CD4-positive, alpha-beta T cell treated with Interleukin-1 beta for 1 hour (primary cell): Measurements from ENCODE around the gene PHF21B.
"Not testable (repeated sequence)": the region's sequence is repeated elsewhere in the genome, so short reads cannot be mapped to it uniquely, and the experiment has no call there.

Experiments used
- DNase-seq, 2 donors: peaks; one replicate each; pipeline ENCODE4 v3.0.0-alpha.2; 2020 to 2022

The PHF21B gene

DNA sequence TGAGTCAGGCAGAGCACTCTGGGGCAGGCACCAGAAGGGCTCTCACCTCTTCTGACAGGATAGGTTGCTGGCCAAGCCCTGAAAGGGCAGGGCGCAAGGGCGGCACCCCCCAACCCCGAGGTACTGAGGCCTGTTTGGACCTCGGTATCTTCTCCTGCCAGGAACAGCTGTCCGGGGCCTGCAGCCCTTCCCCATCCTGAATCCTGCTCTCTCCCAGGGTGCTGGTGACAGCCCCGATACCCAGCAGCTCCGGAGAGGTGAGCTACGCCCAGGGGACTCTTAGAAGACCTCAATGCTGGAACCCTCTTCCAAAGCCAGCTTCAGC lies 79.1 kb downstream of the PHF21B start:
- DNase-seq, result no peak

DNA sequence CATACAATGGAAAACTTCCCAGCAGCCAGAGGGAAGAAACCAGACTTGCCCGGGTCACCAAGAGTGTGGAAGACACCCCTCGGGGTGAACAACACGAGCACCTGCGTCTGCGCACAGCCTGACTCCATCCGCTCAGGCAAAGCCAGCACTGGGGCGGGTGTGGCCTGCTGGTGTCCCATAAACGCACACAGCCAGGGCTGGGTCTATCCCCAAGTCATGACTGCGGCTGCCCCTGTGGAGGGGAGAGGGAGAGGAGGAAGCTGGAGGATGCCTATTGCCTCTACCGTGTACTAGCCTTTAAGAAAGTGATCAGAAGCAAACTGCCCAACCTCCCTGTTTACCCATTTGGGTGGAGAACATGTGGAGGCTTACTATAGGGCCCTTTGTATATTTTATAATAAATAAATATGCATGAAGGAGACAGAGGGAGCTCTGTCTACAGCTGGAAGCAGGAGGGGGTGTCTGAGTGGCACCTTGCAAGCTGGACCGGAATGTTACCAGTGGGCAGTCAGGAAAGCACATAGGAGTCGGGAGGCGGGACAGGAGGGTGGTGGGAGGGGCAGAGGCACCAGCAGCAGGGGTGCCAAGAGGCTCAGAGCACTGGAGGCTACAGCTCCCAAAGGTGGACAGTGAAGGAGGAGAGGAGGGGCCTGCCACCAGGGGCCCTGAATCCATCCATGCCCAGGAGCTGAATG lies 79.6 kb downstream of the PHF21B start:
- no peak for DNase-seq

DNA sequence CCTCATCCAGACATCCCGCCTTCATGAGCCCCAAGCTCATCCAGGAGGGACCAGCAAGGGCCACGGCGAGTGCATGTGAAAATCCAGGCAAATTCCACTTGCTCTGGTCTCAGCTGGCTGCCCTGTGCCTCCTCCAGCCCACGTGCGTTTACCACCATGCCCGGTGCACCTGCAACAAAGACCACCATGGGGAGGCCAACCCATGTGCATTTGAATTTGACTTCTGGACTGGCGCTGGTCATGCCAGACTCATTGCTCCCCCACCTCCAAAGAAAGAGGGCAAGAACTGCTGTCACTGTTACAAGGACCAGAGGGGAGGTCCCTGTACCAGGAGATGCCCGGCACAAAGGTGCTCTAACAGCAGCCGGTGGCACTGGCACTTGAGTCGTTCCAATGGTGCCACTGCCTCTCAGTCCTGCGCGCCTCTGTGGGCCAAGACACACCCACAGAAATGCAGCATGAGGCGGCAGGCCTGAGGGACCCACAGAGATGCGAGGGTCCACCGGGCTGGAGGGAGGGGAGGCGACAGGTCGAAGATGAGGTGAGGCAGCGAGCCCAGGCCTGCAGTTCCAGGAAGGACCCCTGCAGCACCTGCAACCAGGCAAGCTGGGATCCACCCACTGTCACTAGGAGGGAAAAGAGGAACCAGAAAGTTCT lies 80.3 kb downstream of the PHF21B start:
- no peak for DNase-seq

DNA sequence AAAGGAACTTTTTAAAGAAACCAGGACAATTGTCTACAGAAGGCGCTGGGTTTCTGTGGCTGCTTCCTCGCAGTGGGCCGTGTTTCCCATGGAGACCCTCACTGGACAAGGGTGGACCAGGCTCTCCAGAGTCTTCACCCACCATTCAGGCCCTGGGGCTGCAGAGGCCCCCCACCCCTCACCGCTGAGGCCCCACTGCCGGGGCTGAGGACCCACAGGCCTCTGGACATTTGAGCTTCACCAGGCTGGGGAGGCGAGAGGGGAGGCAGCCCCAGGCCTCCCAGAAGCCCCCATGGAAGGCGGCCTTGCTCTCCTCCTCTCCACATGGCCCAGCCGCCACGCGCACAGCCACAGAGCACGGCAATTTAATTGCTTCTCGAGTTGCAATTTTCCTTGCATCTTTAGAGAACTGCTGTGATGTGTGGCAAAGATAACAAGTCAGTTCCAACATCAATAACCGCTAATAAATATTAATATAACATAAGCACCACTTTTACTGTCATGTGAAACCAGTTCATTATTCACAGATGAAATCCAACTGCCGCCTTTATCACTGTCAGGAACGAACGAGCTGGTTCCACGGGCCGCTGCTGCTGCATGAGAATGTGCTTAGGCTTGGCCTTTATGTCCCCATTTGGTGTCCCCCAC lies 81.0 kb downstream of the PHF21B start:
- DNase-seq, result no peak

DNA sequence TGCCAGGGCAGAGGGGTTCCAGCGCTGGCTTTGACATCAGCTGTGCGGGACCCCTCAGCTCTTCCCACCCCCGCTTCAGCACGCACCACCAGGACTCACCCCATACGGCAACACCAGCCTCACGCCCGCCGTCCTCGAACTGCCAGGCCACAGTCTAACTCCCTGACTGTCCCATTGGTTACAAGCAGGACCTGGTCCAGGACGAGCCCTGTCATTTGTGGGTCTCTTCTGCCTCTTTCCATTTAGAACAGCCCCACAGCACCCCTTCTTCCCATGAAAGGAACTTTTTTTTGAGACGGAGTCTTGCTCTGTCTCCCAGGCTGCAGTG lies 81.7 kb downstream of the PHF21B start:
- DNase-seq, result no peak

DNA sequence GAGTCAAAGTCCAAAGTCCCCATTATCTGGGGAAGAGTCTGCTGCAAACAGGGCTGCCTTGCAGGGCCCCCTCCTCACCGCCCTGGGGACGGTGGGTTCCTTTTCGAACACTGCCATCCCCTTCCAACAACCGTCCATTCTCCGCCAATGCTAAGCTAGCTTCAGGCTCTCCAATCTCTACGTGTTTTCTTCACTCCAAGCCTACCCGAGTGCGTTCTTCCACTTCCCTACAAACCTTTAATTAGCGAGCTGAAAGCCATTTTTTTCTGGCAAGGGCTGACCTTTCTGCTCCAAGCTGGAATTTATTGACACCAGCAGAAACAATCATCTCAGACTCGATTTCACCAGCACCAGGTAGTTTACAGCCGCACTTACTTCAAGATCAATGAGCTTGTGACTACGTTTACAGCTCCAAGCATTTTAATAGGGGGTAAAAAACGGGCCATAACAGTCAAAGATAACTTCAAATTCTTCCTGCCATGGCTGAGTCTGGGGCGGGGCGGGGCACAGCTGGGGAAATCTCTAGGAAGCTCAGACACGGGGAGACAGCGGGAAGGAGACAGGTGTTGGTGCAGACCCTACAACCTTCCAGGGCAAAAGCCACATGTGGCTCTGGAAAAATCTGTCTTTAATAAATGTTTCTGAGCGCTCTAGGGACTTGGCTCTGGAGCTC lies 82.2 kb downstream of the PHF21B start:
- no peak for DNase-seq

DNA sequence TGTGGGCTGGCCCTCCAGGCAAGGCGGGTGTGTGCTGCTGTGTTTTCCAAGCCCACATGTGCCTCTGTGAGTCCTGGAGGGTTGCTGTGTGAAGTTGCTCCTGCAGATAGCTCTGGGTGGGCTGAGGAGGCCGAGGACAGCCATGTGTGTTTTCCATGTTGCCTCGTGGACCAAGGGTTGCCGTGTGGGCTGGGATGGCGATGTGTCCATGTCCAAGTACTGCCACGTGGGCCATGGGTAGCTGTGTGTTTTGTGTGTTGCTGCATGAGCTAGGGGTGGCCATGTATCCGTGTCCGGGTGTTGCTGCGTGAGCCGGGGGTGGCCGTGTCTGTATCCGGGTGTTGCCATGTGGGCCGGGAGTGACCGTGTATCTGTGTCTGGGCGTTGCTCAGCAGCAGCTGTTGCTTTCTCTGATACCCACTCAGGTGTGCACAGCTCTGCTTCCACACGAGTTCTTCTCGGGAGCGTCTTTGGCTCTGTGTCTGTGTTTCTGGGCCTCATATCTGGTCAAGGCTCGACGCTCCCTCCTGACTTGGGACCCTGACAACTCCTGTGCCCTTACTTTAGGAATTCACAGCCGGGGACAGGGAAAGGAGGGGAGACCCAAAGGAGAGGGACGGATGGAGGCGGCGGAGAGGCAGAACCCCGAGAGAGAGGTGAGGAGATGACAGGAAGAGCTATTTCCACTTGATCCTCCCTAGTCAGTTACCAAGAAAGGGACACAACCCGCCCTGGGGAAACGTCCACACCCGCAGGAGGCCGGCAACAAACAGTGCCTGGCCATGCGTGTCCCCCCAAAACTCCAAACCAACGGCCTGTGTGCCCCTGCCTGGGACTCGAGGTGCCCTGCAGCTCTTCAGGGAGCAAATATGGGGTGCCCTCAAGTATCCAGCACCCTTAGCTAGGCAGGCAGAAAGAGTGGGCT lies 83.1 kb downstream of the PHF21B start:
- DNase-seq, result no peak

DNA sequence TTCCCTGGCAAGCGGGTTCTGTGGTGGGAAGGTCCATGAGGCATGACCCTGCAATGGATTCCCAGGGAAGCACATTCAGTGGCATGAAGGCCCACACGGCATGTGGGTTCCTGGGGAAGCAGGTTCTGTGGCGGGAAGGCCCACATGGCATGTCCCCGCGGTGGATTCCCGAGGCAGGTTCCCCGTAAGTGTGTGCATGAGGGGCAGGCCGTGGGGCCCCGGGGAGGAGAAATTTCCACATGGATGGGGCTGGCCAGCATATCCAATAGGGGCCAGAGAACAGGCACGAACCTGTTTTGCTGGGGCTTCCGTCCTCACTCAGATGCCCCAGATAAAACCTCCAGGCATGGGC lies 83.7 kb downstream of the PHF21B start:
- no peak for DNase-seq

DNA sequence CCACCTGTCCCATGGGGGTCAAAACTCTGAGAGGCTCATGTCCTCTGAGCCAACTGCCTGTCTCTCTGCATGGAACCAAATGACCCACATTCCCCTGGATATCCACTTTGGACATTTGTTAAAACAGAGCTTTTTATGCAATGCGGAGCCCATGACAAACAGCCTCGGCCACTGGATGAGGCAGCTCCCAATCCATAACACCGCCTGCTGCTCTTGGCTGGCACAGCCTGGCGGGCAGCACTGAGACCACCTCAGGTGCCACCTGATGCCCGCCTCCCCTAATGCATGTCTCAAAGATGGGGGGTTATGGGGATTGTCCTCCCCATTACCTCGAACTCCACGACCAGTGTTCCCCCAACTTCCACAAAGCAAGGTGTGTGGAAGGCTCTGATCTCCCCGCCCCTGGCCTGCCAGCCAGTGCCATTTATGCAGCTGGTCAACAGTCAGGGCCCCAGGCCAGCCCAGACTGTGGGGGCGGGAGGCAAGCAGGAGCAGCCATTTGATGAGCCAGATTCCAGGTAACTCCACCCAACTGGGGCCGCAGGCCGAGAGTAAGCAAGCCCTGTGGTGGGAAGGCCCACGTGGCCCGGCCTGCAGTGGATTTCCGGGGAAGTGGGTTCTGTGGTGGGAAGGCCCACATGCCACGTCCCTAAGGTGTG lies 84.2 kb downstream of the PHF21B start:
- DNase-seq, result no peak

DNA sequence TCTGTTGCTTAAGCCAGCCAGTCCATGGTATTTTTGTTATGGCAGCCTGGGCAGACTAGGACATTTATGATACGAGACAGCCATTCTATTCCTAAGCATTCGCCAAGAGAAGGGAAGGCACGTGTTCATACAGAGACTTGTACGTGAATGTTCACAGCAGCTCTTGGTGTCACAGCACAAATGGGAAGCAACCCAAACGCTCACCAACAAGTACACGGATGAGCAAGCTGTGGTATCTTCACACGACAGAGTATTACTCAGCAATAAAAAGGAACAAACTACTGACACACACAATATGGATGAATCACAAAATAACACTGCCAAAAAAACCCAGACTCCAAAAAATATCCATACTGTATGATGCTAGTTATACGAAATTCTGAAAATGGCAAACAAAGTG lies 85.1 kb downstream of the PHF21B start:
- DNase-seq, result no peak

DNA sequence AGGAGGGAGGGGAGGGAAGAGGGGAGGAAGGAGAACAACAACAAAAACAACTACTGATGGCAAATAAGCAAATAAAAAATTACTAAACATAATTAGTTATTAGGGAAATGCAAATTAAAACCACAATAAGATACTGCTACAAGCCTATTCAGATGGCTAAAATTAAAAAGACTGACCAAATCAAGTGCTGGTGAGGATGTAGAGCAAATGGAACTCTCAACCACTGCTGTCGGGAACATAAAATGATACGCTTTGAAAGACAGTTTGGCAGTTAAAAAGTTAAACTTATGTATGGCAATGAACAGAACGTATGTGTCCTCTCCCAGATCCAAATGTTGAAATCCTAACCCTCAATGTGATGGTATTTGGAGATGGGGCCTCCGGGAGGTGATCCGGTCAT lies 85.7 kb downstream of the PHF21B start:
- DNase-seq, result no peak

DNA sequence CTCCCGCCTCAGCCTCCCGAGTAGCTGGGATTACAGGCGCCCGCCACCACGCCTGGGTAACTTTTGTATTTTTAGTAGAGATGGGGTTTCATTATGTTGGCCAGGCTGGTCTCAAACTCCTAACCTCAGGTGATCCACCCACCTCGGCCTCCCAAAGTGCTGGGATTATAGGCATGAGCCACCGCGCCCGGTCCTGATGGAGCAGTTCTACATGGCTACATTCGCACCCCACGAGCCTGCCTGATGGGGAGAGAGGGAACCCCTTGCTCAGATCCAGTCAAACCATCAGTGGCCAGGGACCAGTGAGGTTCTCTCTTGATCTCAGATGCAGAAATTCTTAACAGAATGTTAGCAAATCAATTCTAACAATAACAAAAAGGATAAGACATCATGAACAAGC lies 88.0 kb downstream of the PHF21B start:
- not testable (repeated sequence) for DNase-seq

DNA sequence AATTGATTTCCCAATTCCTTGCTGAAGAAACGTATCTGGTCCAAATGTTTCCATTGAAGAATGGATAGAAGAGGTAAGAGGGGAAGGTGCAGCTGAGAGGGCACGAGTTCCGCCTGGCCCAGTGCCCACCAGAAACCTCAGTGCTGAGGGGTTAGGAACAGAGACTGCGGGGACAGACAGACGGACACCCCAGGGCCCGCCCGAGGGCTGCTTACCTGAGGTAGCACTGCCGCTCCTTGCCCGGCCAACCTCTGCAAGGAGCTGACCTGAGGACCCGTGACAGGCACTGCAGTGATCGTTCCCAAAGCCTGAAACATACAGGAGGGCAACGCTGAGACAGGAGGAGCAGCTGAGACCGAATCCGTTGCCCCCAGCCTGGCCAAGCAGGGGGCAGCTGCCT lies 89.6 kb downstream of the PHF21B start:
- no peak for DNase-seq

DNA sequence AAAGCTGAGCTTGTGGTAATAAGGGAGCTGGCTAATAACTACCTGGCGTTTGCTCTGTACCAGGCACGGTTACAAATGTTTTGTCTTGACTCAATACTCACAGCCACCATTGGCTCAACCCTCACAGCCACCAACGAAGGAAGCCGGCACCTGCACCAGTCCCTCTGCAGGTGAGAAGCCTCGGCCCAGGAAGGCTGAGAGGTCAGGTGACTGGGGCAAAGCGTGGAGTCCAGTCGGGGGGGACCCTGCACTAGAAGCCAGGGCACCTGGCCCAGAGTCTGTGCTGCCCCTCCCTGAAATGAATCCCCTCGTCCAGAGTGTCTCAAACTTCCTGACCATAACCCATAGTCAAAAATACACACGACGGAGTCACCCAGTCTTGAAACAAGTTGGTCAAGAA lies 90.1 kb downstream of the PHF21B start:
- DNase-seq, result no peak

DNA sequence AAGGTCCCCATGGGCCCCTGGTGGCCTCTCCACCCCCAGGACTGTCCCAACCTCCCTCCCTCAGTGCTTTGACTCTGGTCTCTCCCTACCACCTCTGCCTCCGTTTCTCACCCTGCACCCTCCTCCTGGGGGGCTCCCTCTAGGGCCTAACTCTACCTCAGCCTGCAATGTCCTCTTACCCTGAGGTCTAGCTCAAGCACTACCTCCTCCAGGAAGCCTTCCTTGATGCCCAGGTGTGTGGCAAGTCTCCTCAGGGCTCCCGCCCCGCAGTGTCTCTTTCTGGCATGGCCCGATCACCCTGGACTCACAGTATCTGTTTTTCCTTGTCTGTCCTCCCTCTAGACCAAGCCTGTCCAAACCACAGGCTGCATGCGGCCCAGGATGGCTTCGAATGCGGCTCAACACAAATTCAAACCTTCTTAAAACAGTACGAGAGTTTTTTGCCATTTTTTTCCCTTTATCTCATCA lies 90.8 kb downstream of the PHF21B start:
- no peak for DNase-seq

DNA sequence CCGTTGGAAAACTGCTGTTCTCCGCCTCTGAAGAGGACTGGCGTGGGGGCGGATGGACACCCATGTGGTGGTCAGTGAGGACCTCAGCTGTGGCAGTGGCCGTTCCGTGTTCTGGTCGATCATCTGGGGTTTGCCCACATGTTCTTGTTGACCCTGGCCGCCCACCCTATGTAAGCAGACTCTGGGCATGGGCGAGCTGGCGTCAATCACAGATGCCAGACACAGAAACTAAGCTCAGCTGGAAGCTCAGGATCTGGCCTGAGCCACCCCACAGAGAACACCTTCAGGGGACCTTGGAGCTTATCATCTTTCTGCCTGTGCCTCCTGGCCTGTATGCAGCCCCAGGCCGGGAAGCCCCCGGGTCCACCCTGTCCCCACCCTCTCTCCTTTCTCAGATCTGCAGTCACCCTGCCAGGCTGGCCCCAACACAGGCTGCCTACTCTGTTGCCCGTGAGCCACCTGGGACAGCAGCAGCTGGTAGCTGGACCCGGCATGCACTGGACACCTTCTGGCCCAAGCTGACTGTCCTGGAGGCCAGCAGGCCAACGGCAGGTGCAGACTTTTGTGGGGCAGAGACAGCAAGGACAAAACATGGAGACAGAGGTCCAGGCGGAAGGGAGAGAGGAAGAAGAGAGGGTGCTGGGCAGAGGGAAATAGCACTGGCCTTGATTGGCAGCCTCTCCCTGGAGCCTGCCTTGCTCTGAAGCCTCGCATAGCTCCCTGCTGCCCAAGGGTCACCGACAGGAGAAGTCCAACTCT lies 91.5 kb downstream of the PHF21B start:
- no peak for DNase-seq

DNA sequence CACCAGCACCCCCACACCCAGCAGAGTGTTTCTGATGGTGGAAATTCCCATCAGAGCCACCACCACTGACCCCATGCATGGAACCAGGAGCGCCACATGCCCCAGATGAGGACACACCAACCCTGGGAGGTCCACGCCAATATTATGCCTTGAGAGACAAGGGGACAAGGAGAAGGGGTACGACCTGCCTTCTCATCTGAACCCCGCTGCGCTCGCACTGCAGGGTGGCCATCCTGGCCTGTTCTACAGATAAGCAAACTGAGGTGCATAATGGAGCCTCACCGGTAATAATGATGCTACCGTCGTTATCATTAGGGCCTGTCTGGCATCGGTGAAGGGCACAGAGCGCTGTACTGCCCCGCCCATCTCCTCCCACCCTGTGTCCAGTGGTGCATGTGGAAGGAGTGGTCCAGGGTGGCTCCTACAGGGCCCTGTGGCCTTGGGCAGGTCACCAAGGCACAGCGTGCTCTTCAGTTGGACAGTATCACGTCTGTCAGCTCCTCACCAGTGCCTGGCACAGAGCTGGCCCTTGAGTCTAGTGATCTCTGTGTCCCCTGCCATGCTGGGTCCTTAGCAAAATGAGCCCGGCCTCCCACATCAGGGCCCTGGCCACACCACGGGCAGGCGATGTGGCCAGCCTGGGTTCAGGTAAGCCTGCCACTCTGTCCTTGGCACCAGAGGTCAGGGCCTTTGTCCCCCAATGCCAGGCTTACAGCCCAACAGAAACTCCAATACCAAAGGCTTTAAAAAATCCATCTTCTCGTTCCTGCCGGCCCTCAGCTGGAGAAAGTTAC lies 92.2 kb downstream of the PHF21B start:
- DNase-seq, result no peak

DNA sequence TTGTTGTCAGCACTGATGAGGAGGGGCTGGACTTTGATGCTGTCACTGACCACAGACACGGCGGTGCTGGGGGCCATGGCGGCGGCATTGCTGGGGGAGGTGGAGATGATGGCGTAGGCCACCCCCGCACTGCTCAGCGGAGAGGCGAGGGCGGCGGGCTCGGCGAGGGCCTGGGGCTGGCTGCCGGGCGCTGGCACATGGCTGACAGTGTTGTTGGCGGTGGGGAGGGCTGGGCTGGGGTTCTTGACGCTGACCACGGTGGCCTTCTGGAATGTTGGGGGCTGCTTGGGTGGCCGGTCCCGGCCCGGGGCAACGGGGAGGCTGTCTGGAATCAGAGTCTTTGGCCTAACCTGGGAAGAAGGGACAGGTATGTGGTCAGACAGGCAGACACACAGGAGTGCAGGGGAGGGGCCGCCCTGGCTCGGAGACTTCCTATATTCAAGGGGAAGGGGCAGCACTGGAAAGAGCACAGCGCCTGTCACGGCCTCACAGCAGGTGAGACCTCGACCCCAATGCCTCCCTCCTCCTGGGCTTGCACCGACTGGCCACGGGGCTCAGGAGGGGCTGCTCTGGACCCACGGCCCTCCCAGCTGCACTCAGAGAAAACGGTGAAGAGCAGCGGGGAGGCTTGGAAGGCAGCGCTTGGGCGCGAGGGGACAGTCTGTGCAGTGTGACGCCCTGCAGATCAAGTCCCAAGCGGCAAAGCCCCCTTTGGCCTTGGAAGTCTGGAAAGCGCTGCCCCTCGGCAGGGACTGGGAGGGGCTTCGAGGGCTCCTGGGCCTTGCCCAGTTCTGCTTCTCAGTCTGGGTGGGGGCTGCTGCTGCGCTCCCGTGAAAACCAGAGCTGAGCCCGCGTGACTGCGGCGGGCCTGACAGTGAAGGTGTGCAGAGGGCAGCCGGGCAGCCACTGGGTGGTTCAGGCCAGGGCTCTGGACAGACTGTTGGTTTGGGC lies 93.2 kb downstream of the PHF21B start:
- no peak for DNase-seq

DNA sequence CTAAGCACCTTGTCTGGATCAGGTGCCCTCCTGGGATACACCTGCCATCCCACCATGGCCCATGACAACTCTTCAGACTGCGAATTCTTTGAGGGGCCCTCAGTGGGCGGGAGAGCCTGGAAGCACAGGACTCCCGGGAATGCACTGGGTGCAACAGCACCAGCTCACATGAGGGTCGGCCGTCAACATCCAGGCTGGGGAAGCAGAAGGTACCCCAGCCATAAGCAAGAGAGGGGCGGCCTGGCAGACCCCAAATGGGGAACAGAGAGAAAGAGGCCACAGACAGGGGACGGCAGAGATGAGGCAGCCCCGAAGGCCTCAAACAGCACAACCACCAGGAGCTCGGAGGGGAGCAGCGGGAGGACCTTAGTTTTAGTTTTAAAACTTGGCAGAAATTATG lies 94.4 kb downstream of the PHF21B start:
- DNase-seq, result no peak
